Measurements from ENCODE around the gene IST1.

The IST1 gene

GRCh38 chr16:71894921-71895678 lies at the start of gene IST1:
Gene IST1 (plus strand): TSS chr16:71895531. CDS start chr16:71915641, 20,110 bp downstream.
- intact Hi-C loops (cut with micrococcal nuclease) = loop anchor here (1.0 kb wide), 1 partner anchor 11 kb away; the partner anchor contains the start of gene ZNF821
- H3K4me1 Mint-ChIP-seq (ENCODE audit: low read depth) = peaks cover 30% of the 10 kb centered on the region
- peak within 1 kb of the TSS; percentile 91 for H3K4me3 Mint-ChIP-seq
- H3K27ac Mint-ChIP-seq = peak within 1 kb of the TSS; percentile 98
- peaks cover 37% of the 10 kb centered on the region for H3K36me3 Mint-ChIP-seq (ENCODE audit: low read depth)
- H3K27me3 Mint-ChIP-seq = no peaks in the 10 kb centered on the region
- no peaks in the 10 kb centered on the region for H3K9me3 Mint-ChIP-seq

- H3K27ac Mint-ChIP-seq = peak within 1 kb of the TSS; percentile 96
- no peaks in the 10 kb centered on the region for H3K27me3 Mint-ChIP-seq
- intact Hi-C loops (cut with micrococcal nuclease) = loop anchor here (2.0 to 5.0 kb wide), 2 partner anchors 36 to 37 kb away; partner anchors contain the start of genes AP1G1 and ZNF821
- H3K9me3 Mint-ChIP-seq = no peaks in the 10 kb centered on the region
- H3K36me3 Mint-ChIP-seq (ENCODE audit: low read depth) = peaks cover 48% of the 10 kb centered on the region
- H3K4me1 Mint-ChIP-seq (ENCODE audit: low read depth) = peaks cover 20% of the 10 kb centered on the region
- H3K4me3 Mint-ChIP-seq = peak within 1 kb of the TSS; percentile 90
Measured at GRCh38 chr16:71845639-71846430, 49.5 kb upstream of the IST1 start, which contains the start of gene ATXN1L. Gene ATXN1L (plus strand): TSS chr16:71845976. CDS start chr16:71849741, 3,765 bp downstream.

GRCh38 chr16:71846431-71846830 lies 48.9 kb upstream of the IST1 start:
- Mint-ChIP-seq H3K27me3 (no peaks in the 10 kb centered on the region), H3K4me3 (peak overlapping the region; percentile 90), H3K27ac (peak overlapping the region; percentile 96), H3K4me1 (ENCODE audit: low read depth) (peaks cover 22% of the 10 kb centered on the region), H3K36me3 (ENCODE audit: low read depth) (peaks cover 54% of the 10 kb centered on the region), H3K9me3 (no peaks in the 10 kb centered on the region)
- intact Hi-C loops (cut with micrococcal nuclease) = loop anchor here (2.0 to 5.0 kb wide), 2 partner anchors 36 to 38 kb away; partner anchors contain the start of genes AP1G1 and ZNF821

- H3K36me3 Mint-ChIP-seq (ENCODE audit: low read depth) = peaks cover 60% of the 10 kb centered on the region
- intact Hi-C loops (cut with micrococcal nuclease) = loop anchor here (2.0 to 5.0 kb wide), 2 partner anchors 35 to 38 kb away; partner anchors contain the start of genes AP1G1 and ZNF821
- no peaks in the 10 kb centered on the region for H3K27me3 Mint-ChIP-seq
- H3K9me3 Mint-ChIP-seq = no peaks in the 10 kb centered on the region
- peak overlapping the region; percentile 90 for H3K4me3 Mint-ChIP-seq
- H3K4me1 Mint-ChIP-seq (ENCODE audit: low read depth) = peaks cover 27% of the 10 kb centered on the region
- H3K27ac Mint-ChIP-seq = no peak overlapping the region
Measured at GRCh38 chr16:71847096-71847495, 48.2 kb upstream of the IST1 start.

GRCh38 chr16:71848622-71849021 lies 46.7 kb upstream of the IST1 start:
- Mint-ChIP-seq H3K27ac (no peak overlapping the region), H3K4me3 (no peak overlapping the region), H3K9me3 (no peaks in the 10 kb centered on the region), H3K27me3 (no peaks in the 10 kb centered on the region), H3K36me3 (ENCODE audit: low read depth) (peaks cover 76% of the 10 kb centered on the region), H3K4me1 (ENCODE audit: low read depth) (peaks cover 27% of the 10 kb centered on the region)
- intact Hi-C loops (cut with micrococcal nuclease) = loop anchor here (5.0 kb wide), 1 partner anchor 34 kb away; the partner anchor contains the start of gene ZNF821

- no peaks in the 10 kb centered on the region for H3K9me3 Mint-ChIP-seq
- H3K4me3 Mint-ChIP-seq = no peak overlapping the region
- H3K27ac Mint-ChIP-seq = no peak overlapping the region
- H3K36me3 Mint-ChIP-seq (ENCODE audit: low read depth) = peaks cover 92% of the 10 kb centered on the region
- H3K27me3 Mint-ChIP-seq = no peaks in the 10 kb centered on the region
- intact Hi-C loops (cut with micrococcal nuclease) = no loop called here
- H3K4me1 Mint-ChIP-seq (ENCODE audit: low read depth) = peaks cover 16% of the 10 kb centered on the region
Measured at GRCh38 chr16:71851746-71852145, 43.6 kb upstream of the IST1 start.

GRCh38 chr16:71852158-71852557 lies 43.2 kb upstream of the IST1 start:
- Mint-ChIP-seq H3K27me3 (no peaks in the 10 kb centered on the region), H3K36me3 (ENCODE audit: low read depth) (peaks cover 92% of the 10 kb centered on the region), H3K4me3 (no peak overlapping the region), H3K4me1 (ENCODE audit: low read depth) (peaks cover 12% of the 10 kb centered on the region), H3K9me3 (no peaks in the 10 kb centered on the region), H3K27ac (no peak overlapping the region)
- intact Hi-C loops (cut with micrococcal nuclease) = no loop called here

- no peak overlapping the region for H3K27ac Mint-ChIP-seq
- no peaks in the 10 kb centered on the region for H3K27me3 Mint-ChIP-seq
- intact Hi-C loops (cut with micrococcal nuclease) = no loop called here
- no peaks in the 10 kb centered on the region for H3K9me3 Mint-ChIP-seq
- H3K36me3 Mint-ChIP-seq (ENCODE audit: low read depth) = peaks cover 90% of the 10 kb centered on the region
- H3K4me3 Mint-ChIP-seq = no peak overlapping the region
- H3K4me1 Mint-ChIP-seq (ENCODE audit: low read depth) = peaks cover 8% of the 10 kb centered on the region
Measured at GRCh38 chr16:71852561-71852960, 42.8 kb upstream of the IST1 start.

- Mint-ChIP-seq H3K27ac (no peak overlapping the region), H3K4me3 (no peak overlapping the region), H3K9me3 (no peaks in the 10 kb centered on the region), H3K27me3 (no peaks in the 10 kb centered on the region), H3K4me1 (ENCODE audit: low read depth) (peaks cover 7% of the 10 kb centered on the region), H3K36me3 (ENCODE audit: low read depth) (peaks cover 85% of the 10 kb centered on the region)
- intact Hi-C loops (cut with micrococcal nuclease) = no loop called here
Measured at GRCh38 chr16:71853413-71853812, 41.9 kb upstream of the IST1 start.

GRCh38 chr16:71854369-71854948 lies 40.9 kb upstream of the IST1 start:
- Mint-ChIP-seq H3K4me1 (ENCODE audit: low read depth) (peaks cover 7% of the 10 kb centered on the region), H3K4me3 (no peak overlapping the region), H3K27ac (no peak overlapping the region), H3K9me3 (no peaks in the 10 kb centered on the region), H3K36me3 (ENCODE audit: low read depth) (peaks cover 85% of the 10 kb centered on the region), H3K27me3 (no peaks in the 10 kb centered on the region)
- intact Hi-C loops (cut with micrococcal nuclease) = no loop called here

- Mint-ChIP-seq H3K4me1 (ENCODE audit: low read depth) (peaks cover 7% of the 10 kb centered on the region), H3K27me3 (no peaks in the 10 kb centered on the region), H3K4me3 (no peak overlapping the region), H3K9me3 (no peaks in the 10 kb centered on the region), H3K27ac (no peak overlapping the region), H3K36me3 (ENCODE audit: low read depth) (peaks cover 85% of the 10 kb centered on the region)
- intact Hi-C loops (cut with micrococcal nuclease) = no loop called here
Measured at GRCh38 chr16:71855937-71856662, 39.2 kb upstream of the IST1 start.

GRCh38 chr16:71859762-71860521 lies 35.4 kb upstream of the IST1 start:
- intact Hi-C loops (cut with micrococcal nuclease) = no loop called here
- no peaks in the 10 kb centered on the region for H3K9me3 Mint-ChIP-seq
- H3K27me3 Mint-ChIP-seq = no peaks in the 10 kb centered on the region
- no peaks in the 10 kb centered on the region for H3K4me1 Mint-ChIP-seq (ENCODE audit: low read depth)
- H3K4me3 Mint-ChIP-seq = no peak overlapping the region
- H3K27ac Mint-ChIP-seq = no peak overlapping the region
- peaks cover 78% of the 10 kb centered on the region for H3K36me3 Mint-ChIP-seq (ENCODE audit: low read depth)

GRCh38 chr16:71863995-71864394 lies 31.3 kb upstream of the IST1 start:
- H3K4me3 Mint-ChIP-seq = no peak overlapping the region
- no peaks in the 10 kb centered on the region for H3K27me3 Mint-ChIP-seq
- H3K4me1 Mint-ChIP-seq (ENCODE audit: low read depth) = no peaks in the 10 kb centered on the region
- H3K9me3 Mint-ChIP-seq = no peaks in the 10 kb centered on the region
- peaks cover 75% of the 10 kb centered on the region for H3K36me3 Mint-ChIP-seq (ENCODE audit: low read depth)
- intact Hi-C loops (cut with micrococcal nuclease) = no loop called here
- no peak overlapping the region for H3K27ac Mint-ChIP-seq
